Activated T-helper 17 cell treated with anti-CD3 and anti-CD28 coated beads, Interleukin-2, amount 50 U/mL, for 72 hours (primary cell): ENCODE data around the gene GNG13. TPM values are rescaled to one million over a fixed set of nuclear protein-coding genes. Genes with fewer than 3 reads are reported as not detected.
A peak's percentile ranks its signal among the peaks of the same experiment; 100 is the strongest.
"Not testable (repeated sequence)": the region's sequence is repeated elsewhere in the genome, so short reads cannot be mapped to it uniquely, and the experiment has no call there.

Experiments
- ATAC-seq: fragments of 150-1000 bp; cut with Tn5 transposase; replicated peaks from 2 replicates; pipeline ENCODE4 v1.10.0; 2021; ENCODE audit warnings: mild to moderate bottlenecking, moderate library complexity
- H3K27ac Mint-ChIP-seq: one replicate; pipeline ENCODE4 v1.8.0; 2022; ENCODE audit warnings: mixed read lengths
- H3K27me3 Mint-ChIP-seq: one replicate; pipeline ENCODE4 v1.8.0; 2022; ENCODE audit warnings: mixed read lengths
- H3K36me3 Mint-ChIP-seq: one replicate; pipeline ENCODE4 v1.8.0; 2022; ENCODE audit warnings: low read depth, mild to moderate bottlenecking, mixed read lengths
- H3K4me1 Mint-ChIP-seq: one replicate; pipeline ENCODE4 v1.8.0; 2022; ENCODE audit warnings: mixed read lengths
- H3K4me3 Mint-ChIP-seq: one replicate; pipeline ENCODE4 v1.8.0; 2022; ENCODE audit warnings: mild to moderate bottlenecking, mixed read lengths
- H3K9me3 Mint-ChIP-seq: one replicate; pipeline ENCODE4 v1.8.0; 2022; ENCODE audit warnings: mixed read lengths
- total RNA-seq, 2 donors: library from RNA; stranded (reverse); gene quantifications; one replicate each; pipeline ENCODE4 v1.2.3, GENCODE V29; 2022

The GNG13 gene
- total RNA-seq, 2 donors from 2014 or later, result not detected

DNA sequence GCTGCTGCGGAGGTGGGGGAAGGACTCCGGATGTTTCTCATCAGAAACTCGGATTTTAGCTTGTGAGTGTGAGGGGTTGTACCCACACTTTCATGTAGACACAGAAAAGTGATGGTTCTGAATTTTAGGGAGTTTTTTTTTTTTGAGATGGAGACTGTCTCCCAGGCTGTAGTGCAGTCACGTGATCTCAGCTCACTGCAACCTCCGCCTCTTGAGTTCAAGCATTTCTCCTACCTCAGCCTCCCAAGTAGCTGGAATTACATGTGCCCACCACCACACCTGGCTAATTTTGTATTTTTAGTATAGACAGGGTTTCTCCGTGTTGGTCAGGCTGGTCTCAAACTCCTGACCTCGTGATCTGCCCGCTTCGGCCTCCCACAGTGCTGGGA, 22.4 kb upstream of the GNG13 start:
- no peak for ATAC-seq
- no peaks in the 10 kb centered on the region for H3K27me3 Mint-ChIP-seq
- H3K4me1 Mint-ChIP-seq, result no peaks in the 10 kb centered on the region
- no peak overlapping the region for H3K4me3 Mint-ChIP-seq
- no peak overlapping the region for H3K27ac Mint-ChIP-seq
- H3K36me3 Mint-ChIP-seq, result no peaks in the 10 kb centered on the region
- no peaks in the 10 kb centered on the region for H3K9me3 Mint-ChIP-seq

DNA sequence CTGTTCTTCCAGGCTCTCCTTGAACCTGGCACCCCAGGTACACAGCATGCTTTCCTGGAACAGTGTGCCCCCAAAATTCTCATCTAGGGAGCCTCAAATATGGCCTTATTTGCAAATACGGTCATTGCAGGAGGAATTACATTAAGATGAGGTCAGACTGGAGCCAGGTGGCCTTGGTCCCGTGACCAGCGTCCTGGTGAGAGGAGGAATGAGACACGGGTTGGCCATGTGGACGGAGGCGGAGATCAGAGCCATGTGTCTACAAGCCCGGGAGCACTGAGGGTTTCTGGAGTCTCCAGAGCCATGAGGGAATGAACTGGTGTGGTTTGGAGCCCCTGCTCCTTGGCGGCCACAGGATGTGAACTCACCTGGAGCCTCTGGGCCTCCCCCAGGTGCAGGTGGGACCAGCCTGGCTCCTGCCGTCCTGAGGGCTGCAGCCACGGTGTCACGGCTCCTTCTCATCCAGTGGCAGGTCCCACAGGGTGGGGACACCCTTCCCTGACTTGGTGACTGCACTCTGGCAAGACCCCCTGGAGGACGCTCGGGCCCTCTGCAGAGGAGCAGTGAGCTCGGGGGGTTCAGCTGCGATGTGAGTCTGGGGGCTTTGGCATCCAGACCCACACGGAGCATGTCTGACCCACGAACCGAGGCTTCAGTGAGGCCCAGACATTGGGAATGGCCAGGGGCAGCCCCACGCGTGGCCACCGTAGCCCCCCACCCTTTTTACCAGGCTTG, 21.8 kb upstream of the GNG13 start:
- Mint-ChIP-seq H3K9me3 (no peaks in the 10 kb centered on the region), H3K4me3 (no peak overlapping the region), H3K4me1 (no peaks in the 10 kb centered on the region), H3K36me3 (no peaks in the 10 kb centered on the region), H3K27me3 (no peaks in the 10 kb centered on the region), H3K27ac (no peak overlapping the region)
- ATAC-seq, result no peak

- Mint-ChIP-seq H3K4me1 (no peaks in the 10 kb centered on the region), H3K27me3 (no peaks in the 10 kb centered on the region), H3K4me3 (no peak overlapping the region), H3K9me3 (no peaks in the 10 kb centered on the region), H3K36me3 (no peaks in the 10 kb centered on the region), H3K27ac (no peak overlapping the region)
- ATAC-seq, result no peak
Observed at GRCh38 chr16:821751-822150, 21.2 kb upstream of the GNG13 start.

GRCh38 chr16:820748-821147, 20.2 kb upstream of the GNG13 start:
- no peaks in the 10 kb centered on the region for H3K27me3 Mint-ChIP-seq
- no peaks in the 10 kb centered on the region for H3K9me3 Mint-ChIP-seq
- no peak overlapping the region for H3K27ac Mint-ChIP-seq
- no peak overlapping the region for H3K4me3 Mint-ChIP-seq
- ATAC-seq, result no peak
- H3K36me3 Mint-ChIP-seq, result no peaks in the 10 kb centered on the region
- H3K4me1 Mint-ChIP-seq, result no peaks in the 10 kb centered on the region

DNA sequence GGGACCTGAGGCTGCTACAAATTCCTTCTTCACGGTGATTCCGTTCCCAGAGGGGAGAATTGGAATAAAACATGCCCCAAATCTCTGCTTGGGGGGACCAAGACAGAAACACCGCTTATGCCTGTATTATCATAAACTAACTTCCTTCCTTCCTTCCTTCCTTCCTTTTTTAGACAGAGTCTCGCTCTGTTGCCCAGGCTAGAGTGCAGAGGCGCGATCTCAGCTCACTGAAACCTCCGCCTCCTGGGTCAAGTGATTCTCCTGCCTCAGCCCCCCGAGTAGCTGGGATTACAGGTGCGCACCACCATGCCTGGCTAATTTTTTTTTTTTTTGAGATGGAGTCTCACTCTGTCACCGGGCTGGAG, 19.5 kb upstream of the GNG13 start:
- not testable (repeated sequence) for H3K27ac Mint-ChIP-seq, H3K4me1 Mint-ChIP-seq, ATAC-seq, H3K27me3 Mint-ChIP-seq, H3K36me3 Mint-ChIP-seq, H3K9me3 Mint-ChIP-seq
- peak overlapping the region; percentile 22 for H3K4me3 Mint-ChIP-seq

GRCh38 chr16:819336-820043, 19.0 kb upstream of the GNG13 start:
- Mint-ChIP-seq H3K4me1 (no peaks in the 10 kb centered on the region), H3K36me3 (no peaks in the 10 kb centered on the region), H3K27ac (no peak overlapping the region), H3K4me3 (peak overlapping the region; percentile 22), H3K9me3 (no peaks in the 10 kb centered on the region), H3K27me3 (peaks cover 3% of the 10 kb centered on the region)
- peak; percentile 61 for ATAC-seq

DNA sequence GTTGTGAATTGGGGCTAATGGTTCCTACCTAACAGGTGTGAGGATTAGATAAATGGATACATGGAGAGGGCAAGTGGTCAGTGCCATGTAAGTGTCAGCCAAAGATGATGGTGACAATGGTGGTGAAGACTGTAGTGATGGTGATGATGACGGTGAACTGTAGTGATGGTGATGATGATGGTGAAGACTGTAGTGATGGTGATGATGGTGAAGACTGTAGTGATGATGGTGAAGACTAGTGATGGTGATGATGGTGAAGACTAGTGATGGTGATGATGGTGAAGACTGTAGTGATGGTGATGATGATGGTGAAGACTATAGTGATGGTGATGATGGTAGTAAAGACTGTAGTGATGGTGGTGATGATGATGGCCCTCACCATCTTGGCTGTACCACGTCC, 18.1 kb upstream of the GNG13 start:
- Mint-ChIP-seq H3K36me3 (no peaks in the 10 kb centered on the region), H3K27ac (no peak overlapping the region), H3K9me3 (no peaks in the 10 kb centered on the region), H3K4me1 (no peaks in the 10 kb centered on the region), H3K4me3 (no peak overlapping the region), H3K27me3 (peaks cover 3% of the 10 kb centered on the region)
- no peak for ATAC-seq

DNA sequence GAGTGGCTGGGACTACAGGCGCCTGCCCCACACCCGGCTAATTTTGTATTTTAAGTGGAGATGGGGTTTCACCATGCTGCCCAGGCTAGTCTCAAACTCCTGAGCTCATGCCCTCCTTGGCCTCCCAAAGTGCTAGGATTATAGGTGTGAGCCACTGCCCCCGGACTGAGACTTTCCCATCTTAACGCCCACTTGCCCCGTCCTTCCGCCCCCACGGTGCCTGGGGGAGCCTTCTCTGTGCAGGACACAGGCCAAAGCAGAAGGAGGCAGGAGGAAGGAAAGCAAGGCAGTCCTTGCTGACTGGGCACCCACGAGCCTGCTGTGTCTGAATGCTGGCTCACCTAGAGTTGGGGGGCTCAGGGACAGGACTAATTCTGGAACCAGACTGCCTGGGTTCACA, 17.6 kb upstream of the GNG13 start:
- Mint-ChIP-seq H3K27ac (no peak overlapping the region), H3K4me1 (no peaks in the 10 kb centered on the region)
- ATAC-seq, result no peak

GRCh38 chr16:817001-817906, 16.7 kb upstream of the GNG13 start:
- ATAC-seq, result no peak
- H3K27ac Mint-ChIP-seq, result no peak overlapping the region
- no peaks in the 10 kb centered on the region for H3K9me3 Mint-ChIP-seq
- H3K4me1 Mint-ChIP-seq, result no peaks in the 10 kb centered on the region
- H3K27me3 Mint-ChIP-seq, result peaks cover 7% of the 10 kb centered on the region
- no peak overlapping the region for H3K4me3 Mint-ChIP-seq
- no peaks in the 10 kb centered on the region for H3K36me3 Mint-ChIP-seq

More for the DNA sequence above, 17.6 kb upstream of the GNG13 start:
- peaks cover 3% of the 10 kb centered on the region for H3K27me3 Mint-ChIP-seq
- no peak overlapping the region for H3K4me3 Mint-ChIP-seq
- H3K36me3 Mint-ChIP-seq, result no peaks in the 10 kb centered on the region
- H3K9me3 Mint-ChIP-seq, result no peaks in the 10 kb centered on the region

GRCh38 chr16:815861-816260, 15.3 kb upstream of the GNG13 start:
- no peaks in the 10 kb centered on the region for H3K9me3 Mint-ChIP-seq
- H3K27ac Mint-ChIP-seq, result no peak overlapping the region
- H3K36me3 Mint-ChIP-seq, result no peaks in the 10 kb centered on the region
- H3K4me3 Mint-ChIP-seq, result no peak overlapping the region
- H3K27me3 Mint-ChIP-seq, result peaks cover 10% of the 10 kb centered on the region
- no peak for ATAC-seq
- H3K4me1 Mint-ChIP-seq, result no peaks in the 10 kb centered on the region

DNA sequence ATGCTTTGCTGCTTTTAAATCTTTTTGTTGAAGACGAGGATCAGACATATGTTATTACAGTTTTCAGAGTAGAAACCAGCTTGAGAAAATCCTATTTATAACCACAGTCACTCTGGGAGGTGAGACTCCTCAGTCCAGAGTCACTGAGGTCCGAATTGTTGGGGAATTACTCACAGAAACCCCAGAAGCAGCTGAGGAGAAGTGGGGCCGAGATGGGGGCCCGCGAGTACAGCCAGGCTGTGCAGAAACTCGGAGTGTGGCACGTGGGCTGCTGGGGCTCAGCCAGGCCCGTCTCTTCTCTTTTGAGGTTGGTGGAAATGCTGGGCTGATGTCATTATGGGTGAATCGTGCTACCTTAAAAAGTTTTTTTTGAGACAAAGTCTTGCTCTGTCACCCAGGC, 14.4 kb upstream of the GNG13 start:
- H3K9me3 Mint-ChIP-seq, result no peaks in the 10 kb centered on the region

GRCh38 chr16:813916-814412, 13.4 kb upstream of the GNG13 start:
- peaks cover 10% of the 10 kb centered on the region for H3K27me3 Mint-ChIP-seq
- no peaks in the 10 kb centered on the region for H3K36me3 Mint-ChIP-seq
- no peak overlapping the region for H3K27ac Mint-ChIP-seq
- H3K9me3 Mint-ChIP-seq, result no peaks in the 10 kb centered on the region
- no peak overlapping the region for H3K4me3 Mint-ChIP-seq
- no peaks in the 10 kb centered on the region for H3K4me1 Mint-ChIP-seq
- ATAC-seq, result no peak

More for the DNA sequence above, 14.4 kb upstream of the GNG13 start:
- no peak overlapping the region for H3K4me3 Mint-ChIP-seq
- no peak for ATAC-seq
- no peak overlapping the region for H3K27ac Mint-ChIP-seq
- H3K27me3 Mint-ChIP-seq, result peaks cover 10% of the 10 kb centered on the region
- H3K36me3 Mint-ChIP-seq, result no peaks in the 10 kb centered on the region
- no peaks in the 10 kb centered on the region for H3K4me1 Mint-ChIP-seq

- no peak overlapping the region for H3K27ac Mint-ChIP-seq
- no peaks in the 10 kb centered on the region for H3K4me1 Mint-ChIP-seq
- ATAC-seq, result peak; percentile 72
- no peaks in the 10 kb centered on the region for H3K36me3 Mint-ChIP-seq
- no peaks in the 10 kb centered on the region for H3K9me3 Mint-ChIP-seq
- H3K4me3 Mint-ChIP-seq, result no peak overlapping the region
- peaks cover 10% of the 10 kb centered on the region for H3K27me3 Mint-ChIP-seq
Observed at GRCh38 chr16:813204-813915, 12.8 kb upstream of the GNG13 start.

DNA sequence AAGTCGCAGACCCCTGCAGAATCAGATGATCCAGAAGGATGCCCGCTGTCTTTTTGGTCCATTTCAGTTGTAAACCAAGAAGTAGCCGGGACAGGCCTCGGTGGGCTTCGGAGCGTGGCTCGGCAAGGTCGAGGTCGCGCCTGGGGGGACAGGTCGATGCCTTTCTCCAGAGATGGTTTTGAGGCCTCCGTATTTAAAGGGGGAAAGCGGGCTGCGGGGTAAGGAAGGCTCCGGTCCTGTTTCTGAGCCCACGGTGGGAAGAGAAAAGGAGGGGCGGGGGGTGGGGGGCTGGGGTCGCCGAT, 7.5 kb upstream of the GNG13 start:
- Mint-ChIP-seq H3K36me3 (no peaks in the 10 kb centered on the region), H3K4me1 (peaks cover 4% of the 10 kb centered on the region), H3K27ac (peak overlapping the region; percentile 99), H3K9me3 (no peaks in the 10 kb centered on the region), H3K4me3 (peak overlapping the region; percentile 99), H3K27me3 (peaks cover 6% of the 10 kb centered on the region)
- no peak for ATAC-seq
